K562 (cell line): ENCODE results near the gene C1QTNF5. TPM values are rescaled to one million over a fixed set of nuclear protein-coding genes. Genes with fewer than 3 reads are reported as not detected.
A peak's percentile ranks its signal among the peaks of the same experiment; 100 is the strongest.

Source experiments
- ATF7 ChIP-seq: fragments of 450-650 bp; IDR thresholded peaks from 2 replicates; pipeline ENCODE4 v1.7.1; 2014; ENCODE audit warnings: mild to moderate bottlenecking, moderate library complexity
- CLOCK ChIP-seq: fragments of 250-450 bp; sonication (Bioruptor Pico); IDR thresholded peaks from 2 replicates; pipeline ENCODE4 v1.4.0; 2020; ENCODE audit warnings: mild to moderate bottlenecking, moderate library complexity, borderline replicate concordance
- E2F8 ChIP-seq: fragments of 450-650 bp; IDR thresholded peaks from 2 replicates; pipeline ENCODE4 v1.7.1; 2018; ENCODE audit warnings: mild to moderate bottlenecking, low read depth; ENCODE audit not compliant: partially characterized antibody
- GMEB1 ChIP-seq: fragments of 250-450 bp; sonication (Bioruptor Pico); IDR thresholded peaks from 2 replicates; pipeline ENCODE4 v1.4.0; 2020; ENCODE audit warnings: mild to moderate bottlenecking
- JUND ChIP-seq, 2 experiments: IDR thresholded peaks; 2 replicates in 1 of 2; 3 replicates in 1 of 2; pipeline ENCODE4 v1.6.1; 2011; ENCODE audit warnings: borderline replicate concordance in 2 of 2, low read depth in 2 of 2, low read length in 2 of 2, improper control_type of control experiment in 1 of 2, missing biosample characterization in 1 of 2, missing genetic modification characterization in 1 of 2, missing genetic modification reagents in 1 of 2
- KHSRP ChIP-seq: fragments of 450-650 bp; IDR thresholded peaks from 2 replicates; pipeline ENCODE4 v1.6.1; 2017
- LEF1 ChIP-seq: fragments of 450-650 bp; IDR thresholded peaks from 2 replicates; pipeline ENCODE4 v1.6.1; 2016; ENCODE audit warnings: mild to moderate bottlenecking
- MECOM ChIP-seq: fragments of 250-450 bp; sonication (Bioruptor Pico); IDR thresholded peaks from 2 replicates; pipeline ENCODE4 v1.8.0; 2022; ENCODE audit warnings: inconsistent platforms
- MTF1 ChIP-seq: fragments of 250-450 bp; sonication (Bioruptor Pico); IDR thresholded peaks from 2 replicates; pipeline ENCODE4 v1.9.0; 2021; ENCODE audit warnings: moderate library complexity, mild to moderate bottlenecking, inconsistent platforms, borderline replicate concordance
- RERE ChIP-seq: sonication (generic); formaldehyde crosslinking; IDR thresholded peaks from 2 replicates; pipeline ENCODE4 v1.8.0; 2023; ENCODE audit warnings: missing genetic modification reagents, mild to moderate bottlenecking, borderline replicate concordance
- SUPT5H ChIP-seq: fragments of 450-650 bp; IDR thresholded peaks from 2 replicates; pipeline ENCODE4 v1.6.1; 2016
- ZNF277 ChIP-seq: fragments of 250-450 bp; sonication (Bioruptor Pico); IDR thresholded peaks from 2 replicates; pipeline ENCODE4 v1.8.0; 2022; ENCODE audit warnings: inconsistent platforms, mild to moderate bottlenecking, moderate library complexity, borderline replicate concordance
- ZNF324 ChIP-seq: fragments of 250-450 bp; sonication (Bioruptor Pico); IDR thresholded peaks from 2 replicates; pipeline ENCODE4 v1.4.0; 2020; ENCODE audit warnings: mild to moderate bottlenecking
- polyA plus RNA-seq, 8 experiments: library from polyadenylated mRNA; depleted of rRNA in 4 of 8; stranded (reverse) in 5 of 8; unstranded in 3 of 8; fragments of >200 nt; fragmentation: Nextera tagmentation in 2 of 8; fragmentation: Illumina TruSeq in 1 of 8; extraction: Ambion mirVana in 2 of 8; extraction: Trizol in 1 of 8; gene quantifications; 2 replicates each; pipeline versions ENCODE4 v1.2.1 to v1.2.3, GENCODE V29; 2011 to 2014; ENCODE audit warnings: inconsistent platforms in 1 of 8, missing spikeins in 1 of 8
- total RNA-seq, 7 experiments: library from RNA; depleted of rRNA in 6 of 7; stranded (reverse); fragments of >200 nt in 6 of 7; fragmentation: Illumina TruSeq in 2 of 7; extraction: Trizol in 2 of 7; gene quantifications; 2 replicates each; pipeline versions ENCODE4 v1.2.1 to v1.2.3, GENCODE V29; 2011 to 2021; ENCODE audit warnings: low replicate concordance in 1 of 7

Gene C1QTNF5
- total and polyA plus RNA-seq, 9 of the 15 experiments (the other 6 are each of a cell fraction or from before 2014, with no cell fraction given): 0.07 to 0.76 (median 0.24) TPM; not detected in 1

GRCh38 chr11:119319700-119320239, 20.9 kb downstream of the C1QTNF5 start (continued):
- TF ChIP-seq E2F8 (no peak), ZNF277 (no peak), MECOM (CRISPR knock-in tag) (0 out of 2 replicates have a peak, but pooled peaks have one; percentile 26), GMEB1 (no peak), SUPT5H (0 out of 2 replicates have a peak, but pooled peaks have one; percentile 24), KHSRP (no peak), LEF1 (peak; percentile 58; the same call in 1 of the 2 replicates), JUND (IDR thresholded peaks at IDR 0.05; ENCODE audit: borderline replicate concordance, low read depth, low read length) (no peak), JUND (tag; IDR thresholded peaks at IDR 0.05; ENCODE audit: borderline replicate concordance, low read depth, low read length) (no peak), CLOCK (no peak), RERE (CRISPR knock-in tag) (no peak), ATF7 (no peak), MTF1 (no peak), ZNF324 (no peak)
